ENCODE results near the gene PROC.

PROC gene

GRCh38 chr2:127410871-127411652, 7.2 kb upstream of the PROC start:
- no peak for DNase-seq (ENCODE audit: low spot score in 2 of 2)
- Mint-ChIP-seq H3K4me3 (peak overlapping the region; percentile 53), H3K4me1 (peaks cover 20% of the 10 kb centered on the region), H3K9me3 (no peaks in the 10 kb centered on the region), H3K27me3 (no peaks in the 10 kb centered on the region), H3K36me3 (ENCODE audit: insufficient read depth) (peaks cover 2% of the 10 kb centered on the region), H3K27ac (ENCODE audit: low read depth) (peak overlapping the region; percentile 78)
- ATAC-seq (replicated peaks; ENCODE audit: extremely low read depth, poor library complexity, severe bottlenecking), result no peak

- Mint-ChIP-seq H3K4me3 (no peak overlapping the region), H3K36me3 (ENCODE audit: insufficient read depth) (peaks cover 2% of the 10 kb centered on the region), H3K27me3 (no peaks in the 10 kb centered on the region), H3K27ac (ENCODE audit: low read depth) (no peak overlapping the region), H3K9me3 (no peaks in the 10 kb centered on the region), H3K4me1 (peaks cover 27% of the 10 kb centered on the region)
- ATAC-seq (replicated peaks; ENCODE audit: extremely low read depth, poor library complexity, severe bottlenecking) (no peak), DNase-seq (ENCODE audit: low spot score in 2 of 2) (no peak)
Measured at GRCh38 chr2:127411653-127412369, 6.4 kb upstream of the PROC start.

GRCh38 chr2:127413200-127413599, 5.0 kb upstream of the PROC start:
- no peak overlapping the region for H3K27ac Mint-ChIP-seq (ENCODE audit: low read depth)
- H3K4me3 Mint-ChIP-seq, result no peak overlapping the region
- DNase-seq (ENCODE audit: low spot score in 2 of 2) (no peak), ATAC-seq (replicated peaks; ENCODE audit: extremely low read depth, poor library complexity, severe bottlenecking) (no peak)
- H3K9me3 Mint-ChIP-seq, result no peaks in the 10 kb centered on the region
- H3K36me3 Mint-ChIP-seq (ENCODE audit: insufficient read depth), result peaks cover 2% of the 10 kb centered on the region
- peaks cover 33% of the 10 kb centered on the region for H3K4me1 Mint-ChIP-seq
- no peaks in the 10 kb centered on the region for H3K27me3 Mint-ChIP-seq

- Mint-ChIP-seq H3K9me3 (no peaks in the 10 kb centered on the region), H3K27ac (ENCODE audit: low read depth) (peak overlapping the region; percentile 55), H3K27me3 (no peaks in the 10 kb centered on the region), H3K36me3 (ENCODE audit: insufficient read depth) (peaks cover 2% of the 10 kb centered on the region), H3K4me1 (peaks cover 33% of the 10 kb centered on the region), H3K4me3 (peak overlapping the region; percentile 43)
- no peak for ATAC-seq (replicated peaks; ENCODE audit: extremely low read depth, poor library complexity, severe bottlenecking)
- no peak for DNase-seq (ENCODE audit: low spot score in 2 of 2)
Measured at GRCh38 chr2:127413782-127414637, 4.2 kb upstream of the PROC start.

- Mint-ChIP-seq H3K4me3 (peak overlapping the region; percentile 43), H3K9me3 (no peaks in the 10 kb centered on the region), H3K27ac (ENCODE audit: low read depth) (peak overlapping the region; percentile 55), H3K36me3 (ENCODE audit: insufficient read depth) (peaks cover 2% of the 10 kb centered on the region), H3K4me1 (peaks cover 33% of the 10 kb centered on the region), H3K27me3 (no peaks in the 10 kb centered on the region)
- no peak for DNase-seq (ENCODE audit: low spot score in 2 of 2)
- no peak for ATAC-seq (replicated peaks; ENCODE audit: extremely low read depth, poor library complexity, severe bottlenecking)
Measured at GRCh38 chr2:127414638-127415592, 3.3 kb upstream of the PROC start.

- Mint-ChIP-seq H3K4me1 (peaks cover 28% of the 10 kb centered on the region), H3K9me3 (no peaks in the 10 kb centered on the region)
Measured at GRCh38 chr2:127415593-127416505, 2.4 kb upstream of the PROC start.

GRCh38 chr2:127416506-127417001, 1.7 kb upstream of the PROC start:
- ATAC-seq (replicated peaks; ENCODE audit: extremely low read depth, poor library complexity, severe bottlenecking) (peak; percentile 15), DNase-seq (ENCODE audit: low spot score in 2 of 2) (no peak)
- peaks cover 24% of the 10 kb centered on the region for H3K4me1 Mint-ChIP-seq
- peaks cover 15% of the 10 kb centered on the region for H3K27me3 Mint-ChIP-seq
- H3K36me3 Mint-ChIP-seq (ENCODE audit: insufficient read depth), result no peaks in the 10 kb centered on the region
- H3K9me3 Mint-ChIP-seq, result no peaks in the 10 kb centered on the region
- peak overlapping the region; percentile 84 for H3K4me3 Mint-ChIP-seq
- H3K27ac Mint-ChIP-seq (ENCODE audit: low read depth), result peak overlapping the region; percentile 79

More at GRCh38 chr2:127415593-127416505, 2.4 kb upstream of the PROC start:
- peaks cover 8% of the 10 kb centered on the region for H3K27me3 Mint-ChIP-seq
- peak overlapping the region; percentile 84 for H3K4me3 Mint-ChIP-seq
- H3K27ac Mint-ChIP-seq (ENCODE audit: low read depth), result peak overlapping the region; percentile 79
- peak; percentile 71 to 74 for DNase-seq (ENCODE audit: low spot score in 2 of 2)
- peak; percentile 92 for ATAC-seq (replicated peaks; ENCODE audit: extremely low read depth, poor library complexity, severe bottlenecking)
- no peaks in the 10 kb centered on the region for H3K36me3 Mint-ChIP-seq (ENCODE audit: insufficient read depth)

- no peak for ATAC-seq (replicated peaks; ENCODE audit: extremely low read depth, poor library complexity, severe bottlenecking)
- Mint-ChIP-seq H3K27ac (ENCODE audit: low read depth) (no peak overlapping the region), H3K27me3 (peaks cover 23% of the 10 kb centered on the region), H3K9me3 (no peaks in the 10 kb centered on the region), H3K36me3 (ENCODE audit: insufficient read depth) (no peaks in the 10 kb centered on the region), H3K4me1 (peaks cover 24% of the 10 kb centered on the region), H3K4me3 (peak overlapping the region; percentile 84)
- DNase-seq (ENCODE audit: low spot score in 2 of 2), result no peak
Measured at GRCh38 chr2:127417406-127417805, 821 bp upstream of the PROC start.

- Mint-ChIP-seq H3K27me3 (peaks cover 39% of the 10 kb centered on the region), H3K9me3 (no peaks in the 10 kb centered on the region), H3K27ac (ENCODE audit: low read depth) (no peak overlapping the region), H3K4me1 (peaks cover 19% of the 10 kb centered on the region), H3K4me3 (no peak overlapping the region), H3K36me3 (ENCODE audit: insufficient read depth) (no peaks in the 10 kb centered on the region)
- ATAC-seq (replicated peaks; ENCODE audit: extremely low read depth, poor library complexity, severe bottlenecking) (no peak), DNase-seq (ENCODE audit: low spot score in 2 of 2) (no peak)
Measured at GRCh38 chr2:127419112-127419430, 844 bp downstream of the PROC start.

GRCh38 chr2:127419448-127420038, 1.3 kb downstream of the PROC start:
- Mint-ChIP-seq H3K4me1 (peaks cover 18% of the 10 kb centered on the region), H3K36me3 (ENCODE audit: insufficient read depth) (no peaks in the 10 kb centered on the region), H3K27me3 (peaks cover 43% of the 10 kb centered on the region), H3K9me3 (no peaks in the 10 kb centered on the region), H3K27ac (ENCODE audit: low read depth) (no peak overlapping the region), H3K4me3 (no peak overlapping the region)
- DNase-seq (ENCODE audit: low spot score in 2 of 2) (no peak), ATAC-seq (replicated peaks; ENCODE audit: extremely low read depth, poor library complexity, severe bottlenecking) (no peak)

All from central memory CD8-positive, alpha-beta T cell (primary cell).